IMR-90 (cell line): ENCODE measurements around the gene LCN12. TPM values are rescaled to one million over a fixed set of nuclear protein-coding genes. Genes with fewer than 3 reads are reported as not detected.

Experiments
- ATAC-seq: fragments of 200-7000 bp; cut with Tn5 transposase; 2 replicates; pipeline ENCODE4 v1.9.1; 2020; ENCODE audit warnings: low read depth, mild to moderate bottlenecking, moderate library complexity
- BruUV-seq: library from RNA; stranded (reverse); fragments of 400-500 nt; replicated peaks from 2 replicates; lab custom pipeline; 2021; lab: Mats Ljungman, UMichigan
- CTCF ChIA-PET: fragments of 300-600 bp; formaldehyde crosslinking; extraction: SDS; loops from one replicate; lab custom pipeline; 2021; ENCODE audit warnings: antibody characterized with exemption; lab: Yijun Ruan, JAX
- POLR2A ChIA-PET: fragments of 300-600 bp; sonication (Branson Sonifier 250); formaldehyde crosslinking; loops from one replicate; lab custom pipeline; 2022; ENCODE audit warnings: antibody characterized with exemption; ENCODE audit not compliant: unreplicated experiment; lab: Charles Lee
- DNase-seq: peaks from one replicate; pipeline ENCODE4 v3.0.0; 2013
- H2AFZ ChIP-seq: replicated peaks from 2 replicates; pipeline ENCODE3; 2013; ENCODE audit warnings: low read length, mild to moderate bottlenecking; ENCODE audit not compliant: poor library complexity
- H2AK5ac ChIP-seq: 2 replicates; pipeline ENCODE4 v1.6.1; 2013; ENCODE audit warnings: low read depth, low read length, inconsistent platforms
- H2AK9ac ChIP-seq: replicated peaks from 2 replicates; pipeline ENCODE3; 2013; ENCODE audit warnings: mild to moderate bottlenecking, low read depth, low read length, moderate library complexity; ENCODE audit not compliant: poor library complexity
- H2BK120ac ChIP-seq: 2 replicates; pipeline ENCODE4 v1.6.1; 2013; ENCODE audit warnings: low read depth, low read length, inconsistent platforms
- H2BK15ac ChIP-seq: 3 replicates; pipeline ENCODE4 v1.6.1; 2013; ENCODE audit warnings: low read depth, low read length, inconsistent platforms
- H2BK20ac ChIP-seq: 2 replicates; pipeline ENCODE4 v1.6.1; 2013; ENCODE audit warnings: low read depth, mild to moderate bottlenecking, inconsistent platforms, low read length, moderate library complexity
- H2BK5ac ChIP-seq: 2 replicates; pipeline ENCODE4 v1.6.1; 2013; ENCODE audit warnings: mild to moderate bottlenecking, low read depth, low read length, inconsistent platforms; ENCODE audit not compliant: poor library complexity, severe bottlenecking
- H3K14ac ChIP-seq: replicated peaks from 2 replicates; pipeline ENCODE4 v1.6.1; 2013; ENCODE audit warnings: low read depth, low read length, inconsistent platforms
- H3K18ac ChIP-seq: 2 replicates; pipeline ENCODE4 v1.6.1; 2013; ENCODE audit warnings: low read depth, low read length, control low read depth
- H3K23ac ChIP-seq: 2 replicates; pipeline ENCODE4 v1.6.1; 2013; ENCODE audit warnings: low read depth, low read length, inconsistent platforms
- H3K27ac ChIP-seq: 2 replicates; pipeline ENCODE4 v1.5.1; 2013; ENCODE audit warnings: mild to moderate bottlenecking, control low read depth, low read length; ENCODE audit not compliant: insufficient read depth
- H3K27me3 ChIP-seq: 2 replicates; pipeline ENCODE4 v1.6.1; 2013; ENCODE audit warnings: low read length; ENCODE audit not compliant: control insufficient read depth, insufficient read depth
- H3K36me3 ChIP-seq: 2 replicates; pipeline ENCODE4 v1.6.1; 2013; ENCODE audit warnings: low read length, mixed read lengths; ENCODE audit not compliant: control insufficient read depth, insufficient read depth
- H3K4ac ChIP-seq: 2 replicates; pipeline ENCODE4 v1.6.1; 2013; ENCODE audit warnings: low read depth, low read length, inconsistent platforms
- H3K4me1 ChIP-seq: 2 replicates; pipeline ENCODE4 v1.6.1; 2013; ENCODE audit warnings: low read length, mixed read lengths; ENCODE audit not compliant: control insufficient read depth, insufficient read depth
- H3K4me2 ChIP-seq: 2 replicates; pipeline ENCODE4 v1.6.1; 2013; ENCODE audit warnings: low read depth, mild to moderate bottlenecking, control low read depth, low read length, moderate library complexity
- H3K4me3 ChIP-seq: 2 replicates; pipeline ENCODE4 v1.5.1; 2013; ENCODE audit warnings: low read depth, mild to moderate bottlenecking, control low read depth, low read length, moderate library complexity; ENCODE audit not compliant: insufficient read depth
- H3K56ac ChIP-seq: 2 replicates; pipeline ENCODE4 v1.6.1; 2013; ENCODE audit warnings: low read length, inconsistent platforms; ENCODE audit not compliant: insufficient read depth; ENCODE audit errors: extremely low read depth
- H3K79me1 ChIP-seq, 2 experiments: 2 replicates each; pipeline ENCODE4 v1.6.1; 2013; ENCODE audit warnings: low read length in 2 of 2, inconsistent platforms in 1 of 2, low read depth in 1 of 2
- H3K9ac ChIP-seq: 2 replicates; pipeline ENCODE4 v1.6.1; 2013; ENCODE audit warnings: low read depth, low read length, control low read depth
- H3K9me1 ChIP-seq: 2 replicates; pipeline ENCODE4 v1.6.1; 2013; ENCODE audit warnings: low read length, inconsistent platforms; ENCODE audit not compliant: insufficient read depth
- H3K9me3 ChIP-seq: 2 replicates; pipeline ENCODE4 v1.6.1; 2013; ENCODE audit warnings: low read length; ENCODE audit not compliant: control insufficient read depth, insufficient read depth
- H4K20me1 ChIP-seq: 2 replicates; pipeline ENCODE4 v1.6.1; 2013; ENCODE audit warnings: low read length, inconsistent platforms; ENCODE audit not compliant: insufficient read depth
- H4K5ac ChIP-seq: 2 replicates; pipeline ENCODE4 v1.6.1; 2013; ENCODE audit warnings: mild to moderate bottlenecking, low read depth, low read length, control low read depth
- H4K8ac ChIP-seq, 2 experiments: 2 replicates each; pipeline ENCODE4 v1.6.1; 2013; ENCODE audit warnings: low read depth in 2 of 2, low read length in 2 of 2, control low read depth in 1 of 2, inconsistent platforms in 1 of 2
- H4K91ac ChIP-seq: 2 replicates; pipeline ENCODE4 v1.6.1; 2013; ENCODE audit warnings: low read depth, low read length, inconsistent platforms; ENCODE audit not compliant: insufficient read depth
- CTCF ChIP-seq: conservative IDR thresholded peaks from 2 replicates; pipeline ENCODE4 v1.5.1; 2012; ENCODE audit warnings: mild to moderate bottlenecking, low read depth, low read length, improper control_type of control experiment
- MXI1 ChIP-seq: IDR thresholded peaks from 2 replicates; pipeline ENCODE4 v1.6.1; 2012; ENCODE audit warnings: low read depth, mild to moderate bottlenecking, low read length, moderate library complexity, borderline replicate concordance
- NFE2L2 ChIP-seq: fragments of 150-350 bp; IDR thresholded peaks from 2 replicates; pipeline ENCODE4 v1.6.1; 2016; ENCODE audit warnings: low read depth, mild to moderate bottlenecking, low read length
- WGBS, 2 experiments: methylation state at CpG; one replicate each; pipeline versions ENCODE4 v1.1.5 to v1.1.7; 2013; ENCODE audit warnings: missing lambda C conversion rate in 2 of 2; ENCODE audit not compliant: insufficient read length in 1 of 2; ENCODE audit errors: extremely low coverage in 2 of 2; 5-methylcytosine and 5-hydroxymethylcytosine counted together
- dilution Hi-C: fragments of 300-500 bp; cut with HindIII; formaldehyde crosslinking; loops from one replicate; pipeline ENCODE4 v1.14.3; 2018; ENCODE audit warnings: low sequenced_read_pairs; ENCODE audit not compliant: unreplicated experiment
- in situ Hi-C: fragments of 300-500 bp; cut with MboI; formaldehyde crosslinking; loops from 3 replicates; pipeline ENCODE4 v1.14.3; 2019; ENCODE audit warnings: low sequenced_read_pairs, inconsistent platforms, mixed read lengths
- intact Hi-C: fragments of 100-400 bp; cut with micrococcal nuclease; formaldehyde crosslinking; loops from 2 replicates; pipeline ENCODE4 v1.10.0; 2022
- polyA plus RNA-seq, 3 experiments: library from polyadenylated mRNA; depleted of rRNA; stranded (reverse); fragments of >200 nt; gene quantifications; 2 replicates each; pipeline ENCODE4 v1.2.3, GENCODE V29; 2012; ENCODE audit warnings: low replicate concordance in 1 of 3
- total RNA-seq: library from RNA; depleted of rRNA; stranded (reverse); fragments of >200 nt; gene quantifications from 2 replicates; pipeline ENCODE4 v1.2.3, GENCODE V29; 2012

Gene LCN12
- total and polyA plus RNA-seq, 2 of the 4 experiments (the other 2 are of a cell fraction) = 0.12 TPM; not detected in 1

GRCh38 chr9:136997371-136997770 is 45.3 kb downstream of the LCN12 start:
- H3K56ac ChIP-seq = no peak overlapping the region
- H3K9me3 ChIP-seq = no peaks in the 10 kb centered on the region
- peaks cover 8% of the 10 kb centered on the region for H3K9me1 ChIP-seq
- intact Hi-C loops (no loop called here), in situ Hi-C loops (no loop called here), dilution Hi-C loops (no loop called here)
- H2AFZ ChIP-seq = no peak overlapping the region
- WGBS, 2 experiments = 90% methylated on average over 6 of the region's 10 CpGs; no CpG with 5 or more reads in 1 of the 2 experiments
- no peak overlapping the region for H2BK15ac ChIP-seq
- ATAC-seq (no peak), DNase-seq (no peak)
- ChIA-PET CTCF (interaction anchor here (1.0 kb wide), 1 partner anchor 49 kb away, joined by 3 read pairs; no protein-coding TSS in a partner anchor), POLR2A (no interaction called here)
- no peak overlapping the region for H3K14ac ChIP-seq
- H3K27ac ChIP-seq = no peak overlapping the region
- peaks cover 23% of the 10 kb centered on the region for H3K4me1 ChIP-seq
- no peak overlapping the region for H3K9ac ChIP-seq
- H4K8ac ChIP-seq = no peak overlapping the region
- no peak overlapping the region for H2BK120ac ChIP-seq
- H3K18ac ChIP-seq = no peak overlapping the region
- BruUV-seq = no TSS peak
- H4K5ac ChIP-seq = no peak overlapping the region; the same call in 1 of the 2 replicates
- no peak overlapping the region for H4K91ac ChIP-seq
- no peaks in the 10 kb centered on the region for H3K27me3 ChIP-seq
- no peaks in the 10 kb centered on the region; the same call in 1 of the 2 replicates for H4K20me1 ChIP-seq
- H3K4me2 ChIP-seq = no peak overlapping the region
- TF ChIP-seq MXI1 (no peak), NFE2L2 (no peak), CTCF (no peak)
- no peak overlapping the region; the same call in 1 of the 2 replicates for H2AK5ac ChIP-seq
- H3K4me3 ChIP-seq = no peak overlapping the region
- peaks cover 6 to 16% of the 10 kb centered on the region in 2 experiments; a peak in 3 of 4 replicates for H3K79me1 ChIP-seq
- H3K23ac ChIP-seq = no peak overlapping the region
- H3K4ac ChIP-seq = peak overlapping the region; percentile 20; the same call in 1 of the 2 replicates
- H2BK20ac ChIP-seq = no peak overlapping the region
- peaks cover 5% of the 10 kb centered on the region; the same call in 1 of the 2 replicates for H3K36me3 ChIP-seq
- no peak overlapping the region for H2BK5ac ChIP-seq
- no peak overlapping the region for H2AK9ac ChIP-seq
